ENCODE data around the gene DEF6.

Gene DEF6, protein sequence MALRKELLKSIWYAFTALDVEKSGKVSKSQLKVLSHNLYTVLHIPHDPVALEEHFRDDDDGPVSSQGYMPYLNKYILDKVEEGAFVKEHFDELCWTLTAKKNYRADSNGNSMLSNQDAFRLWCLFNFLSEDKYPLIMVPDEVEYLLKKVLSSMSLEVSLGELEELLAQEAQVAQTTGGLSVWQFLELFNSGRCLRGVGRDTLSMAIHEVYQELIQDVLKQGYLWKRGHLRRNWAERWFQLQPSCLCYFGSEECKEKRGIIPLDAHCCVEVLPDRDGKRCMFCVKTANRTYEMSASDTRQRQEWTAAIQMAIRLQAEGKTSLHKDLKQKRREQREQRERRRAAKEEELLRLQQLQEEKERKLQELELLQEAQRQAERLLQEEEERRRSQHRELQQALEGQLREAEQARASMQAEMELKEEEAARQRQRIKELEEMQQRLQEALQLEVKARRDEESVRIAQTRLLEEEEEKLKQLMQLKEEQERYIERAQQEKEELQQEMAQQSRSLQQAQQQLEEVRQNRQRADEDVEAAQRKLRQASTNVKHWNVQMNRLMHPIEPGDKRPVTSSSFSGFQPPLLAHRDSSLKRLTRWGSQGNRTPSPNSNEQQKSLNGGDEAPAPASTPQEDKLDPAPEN

GRCh38 chr6:35297601-35298481 is at the start of gene DEF6:
DEF6 (plus strand) TSS chr6:35297818; CDS start chr6:35297857, 39 bp downstream.
- DNase-seq, result peak; percentile 92

DNA sequence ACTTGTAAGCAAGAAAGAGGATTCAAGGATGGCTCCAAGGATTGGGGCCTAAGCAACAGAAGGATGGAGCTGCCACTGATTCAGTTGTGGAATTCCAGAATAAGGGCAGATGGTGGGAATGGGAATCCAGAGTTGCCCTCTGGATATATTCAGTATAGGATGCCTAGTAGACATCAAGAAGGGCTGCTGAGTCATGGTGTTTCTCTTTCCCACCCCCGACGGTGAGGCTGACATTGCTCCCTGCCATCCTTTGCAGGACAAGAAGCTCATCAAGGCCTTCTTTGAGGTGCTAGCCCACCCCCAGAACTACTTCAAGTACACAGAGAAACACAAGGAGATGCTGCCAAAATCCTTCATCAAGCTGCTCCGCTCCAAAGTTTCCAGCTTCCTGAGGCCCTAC is 49.3 kb upstream of the DEF6 start:
- no peak for DNase-seq

DNA sequence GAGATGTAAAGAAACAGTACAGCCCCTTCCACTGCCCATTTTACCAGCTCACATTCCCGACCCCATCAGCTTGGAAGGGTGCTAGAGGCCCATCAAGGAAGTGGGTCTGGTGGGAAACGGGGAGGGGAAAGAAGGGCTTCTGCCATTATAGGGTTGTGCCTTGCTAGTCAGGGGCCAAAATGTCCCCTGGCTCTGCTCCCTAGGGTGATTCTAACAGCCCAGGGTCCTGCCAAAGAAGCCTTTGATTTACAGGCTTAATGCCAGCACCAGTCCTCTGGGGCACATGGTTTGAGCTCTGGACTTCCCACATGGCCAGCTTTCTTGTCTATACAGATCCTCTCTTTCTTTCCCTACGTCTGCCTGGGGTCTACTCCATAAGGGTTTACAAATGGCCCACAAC is 48.7 kb upstream of the DEF6 start:
- no peak for DNase-seq

GRCh38 chr6:35251949-35252348 is 45.7 kb upstream of the DEF6 start:
- no peak for DNase-seq

DNA sequence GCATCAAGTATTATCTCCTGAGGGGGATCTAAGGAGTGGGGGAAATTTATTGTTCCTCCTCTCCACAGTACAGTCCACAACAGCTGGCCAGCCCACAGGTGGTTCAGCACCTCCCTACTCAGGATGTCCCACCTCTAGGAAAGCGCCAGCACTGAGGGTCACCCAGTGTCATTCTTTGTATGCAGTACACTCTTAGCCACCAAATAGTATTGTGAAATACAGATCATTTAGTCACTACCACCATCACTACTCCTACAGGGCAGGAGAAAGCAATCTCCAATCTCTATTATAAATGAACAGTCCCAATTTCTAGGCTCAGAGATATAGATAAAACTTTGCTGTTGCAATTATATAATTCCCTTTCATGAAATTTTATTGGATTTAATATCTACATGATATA is 44.4 kb upstream of the DEF6 start:
- DNase-seq, result no peak

DNA sequence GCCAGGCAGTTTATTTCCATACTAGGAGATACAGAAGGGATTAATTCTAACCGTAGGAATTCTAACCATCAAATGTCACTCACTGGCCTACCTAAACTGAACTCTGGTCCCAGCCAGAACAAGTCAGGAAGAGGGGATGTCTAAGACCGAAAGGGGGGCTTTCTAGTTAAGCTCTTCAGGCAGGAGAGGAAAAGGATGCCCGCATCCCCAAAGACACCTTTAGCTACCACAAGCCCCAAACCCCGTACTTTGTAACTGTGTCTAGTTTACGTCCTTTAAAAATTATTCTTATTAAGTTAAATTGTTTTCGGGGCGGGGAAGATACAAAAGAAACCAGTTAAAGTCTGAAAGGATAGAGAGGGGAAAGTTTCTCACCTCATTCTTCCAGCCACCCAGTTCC is 39.3 kb upstream of the DEF6 start:
- no peak for DNase-seq

- no peak for DNase-seq
Measured at GRCh38 chr6:35258858-35259193, 38.8 kb upstream of the DEF6 start.

DNA sequence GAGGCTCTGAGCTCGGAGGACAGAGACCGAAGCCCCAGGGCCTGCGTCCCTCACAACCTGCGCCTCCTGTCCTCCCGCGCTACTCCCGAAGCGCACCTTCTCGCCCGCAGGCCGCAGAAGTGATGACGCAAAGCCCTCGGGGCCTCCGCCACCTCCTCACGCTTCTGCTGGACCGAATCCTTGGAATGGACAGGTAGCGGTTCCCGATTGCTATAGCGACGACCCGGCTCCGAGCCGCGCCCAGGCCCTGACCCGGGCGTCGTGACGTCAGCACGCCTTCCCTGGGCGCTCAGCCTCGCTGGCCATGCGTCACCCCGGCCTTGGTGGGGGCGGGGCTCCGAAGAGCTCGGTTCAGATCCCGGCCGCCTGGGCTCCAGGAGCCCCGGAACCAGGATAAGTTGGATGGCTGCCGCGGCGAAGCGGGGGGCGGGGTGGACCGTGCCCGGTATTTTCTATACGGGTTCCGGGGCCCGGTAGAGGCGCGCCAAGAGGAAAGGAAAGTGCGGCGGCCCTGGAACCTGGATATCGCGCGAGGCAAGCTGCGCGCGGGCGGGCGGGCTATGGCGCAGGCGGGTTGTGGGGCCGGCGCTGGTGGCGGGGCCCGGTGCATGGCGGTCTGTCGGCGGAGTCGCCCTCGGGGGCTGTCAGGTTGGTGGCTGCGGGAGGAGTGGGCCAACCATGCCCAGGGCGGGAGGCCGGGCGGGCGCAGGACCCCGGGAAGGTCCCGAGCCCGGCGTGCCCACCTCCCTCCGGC is 38.2 kb upstream of the DEF6 start, which contains the start of gene ZNF76:
ZNF76 (plus strand) TSS at position 542 of the 754 bp plus-strand sequence. CDS start 21,417 bp downstream, outside the sequence.
- peak; percentile 95 for DNase-seq

GRCh38 chr6:35259948-35260590 is 37.5 kb upstream of the DEF6 start:
- DNase-seq, result peak; percentile 95

DNA sequence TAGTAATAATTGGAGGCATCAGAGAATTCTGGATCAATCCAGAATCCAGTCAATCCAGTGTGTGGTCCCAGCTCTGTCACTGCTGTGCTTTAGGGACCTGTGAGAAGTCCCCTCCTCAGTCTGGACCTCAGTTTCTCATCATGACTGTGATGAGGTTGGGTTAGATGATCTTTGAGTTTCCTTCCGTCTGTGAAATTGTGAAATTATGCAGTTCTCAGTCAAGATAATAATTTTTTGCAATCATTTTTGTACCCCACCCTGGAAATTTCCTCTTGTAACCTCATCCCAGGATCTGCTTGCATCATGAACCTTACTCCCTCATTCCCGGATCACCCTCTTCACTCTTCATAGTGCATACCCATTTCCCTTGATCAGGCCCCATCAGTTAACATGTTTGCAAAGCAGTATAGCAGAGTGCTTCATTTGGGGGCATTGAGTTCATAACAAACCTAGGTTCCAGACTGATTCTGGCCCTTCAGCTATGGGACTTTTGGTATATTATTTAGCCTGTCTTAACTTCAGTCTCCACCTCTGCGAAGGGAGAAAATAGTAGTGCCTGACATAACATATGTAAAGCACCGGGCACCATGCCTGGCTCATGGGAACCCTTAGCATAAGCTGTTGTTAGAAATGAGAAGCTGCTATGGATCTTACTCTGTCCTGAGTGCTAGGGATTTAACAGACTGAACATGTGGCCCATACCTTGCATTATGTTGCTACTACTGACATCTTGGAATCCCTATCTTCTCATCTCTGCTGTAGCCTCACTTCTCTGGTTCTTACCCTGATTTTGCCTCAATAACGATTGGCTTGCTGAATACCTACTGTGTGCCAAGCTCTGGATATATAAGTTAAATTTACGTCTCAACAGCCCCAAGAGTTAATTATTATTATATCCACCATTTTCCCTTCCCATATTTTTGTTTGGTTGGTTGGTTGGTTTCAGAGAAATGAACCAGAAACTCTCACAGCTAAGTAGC is 36.7 kb upstream of the DEF6 start:
- DNase-seq, result no peak

DNA sequence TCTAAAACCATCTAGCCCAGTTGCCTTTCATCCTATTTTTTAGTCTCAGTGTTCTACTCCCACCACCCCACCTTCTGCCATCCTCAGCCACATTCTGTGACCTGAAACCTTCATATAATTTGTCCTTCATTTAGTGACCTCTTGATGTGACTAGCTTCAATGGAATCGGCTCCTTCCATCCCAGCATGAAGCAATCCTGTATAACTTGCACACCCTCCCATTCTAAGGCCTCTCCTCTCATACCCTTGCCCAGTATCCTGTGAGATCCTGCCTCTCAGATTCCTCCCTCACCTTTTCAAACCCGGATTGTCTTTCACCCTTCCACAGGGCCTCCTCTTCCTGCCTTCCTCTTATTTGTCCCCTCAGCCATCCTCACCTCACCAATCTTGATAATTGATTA is 35.0 kb upstream of the DEF6 start:
- no peak for DNase-seq

GRCh38 chr6:35264550-35265274 is 32.9 kb upstream of the DEF6 start:
- no peak for DNase-seq

- DNase-seq, result no peak
Measured at GRCh38 chr6:35265523-35265922, 32.1 kb upstream of the DEF6 start.

GRCh38 chr6:35267446-35267845 is 30.2 kb upstream of the DEF6 start:
- DNase-seq, result no peak

DNA sequence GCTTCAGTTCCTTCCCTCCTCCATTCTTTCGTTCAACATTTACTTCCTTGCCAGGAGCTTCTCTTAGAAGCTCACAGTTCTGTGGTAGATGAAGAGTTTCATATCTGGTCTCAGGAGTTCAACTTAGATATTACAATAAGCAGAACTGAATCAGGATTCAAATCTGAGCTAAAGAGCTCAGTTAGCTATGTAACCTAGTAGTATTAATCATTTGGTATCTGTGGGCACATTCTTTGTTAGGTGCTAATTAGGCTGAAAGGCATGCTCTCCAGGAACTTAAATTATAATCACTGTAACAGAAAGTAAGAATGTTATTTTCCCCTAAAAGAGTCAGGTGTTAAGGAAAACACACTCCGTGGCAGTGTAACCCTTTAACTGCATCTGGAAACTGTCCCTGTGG is 29.7 kb upstream of the DEF6 start:
- no peak for DNase-seq

GRCh38 chr6:35272005-35272404 is 25.6 kb upstream of the DEF6 start:
- no peak for DNase-seq

- no peak for DNase-seq
Measured at GRCh38 chr6:35273822-35274559, 23.6 kb upstream of the DEF6 start.

DNA sequence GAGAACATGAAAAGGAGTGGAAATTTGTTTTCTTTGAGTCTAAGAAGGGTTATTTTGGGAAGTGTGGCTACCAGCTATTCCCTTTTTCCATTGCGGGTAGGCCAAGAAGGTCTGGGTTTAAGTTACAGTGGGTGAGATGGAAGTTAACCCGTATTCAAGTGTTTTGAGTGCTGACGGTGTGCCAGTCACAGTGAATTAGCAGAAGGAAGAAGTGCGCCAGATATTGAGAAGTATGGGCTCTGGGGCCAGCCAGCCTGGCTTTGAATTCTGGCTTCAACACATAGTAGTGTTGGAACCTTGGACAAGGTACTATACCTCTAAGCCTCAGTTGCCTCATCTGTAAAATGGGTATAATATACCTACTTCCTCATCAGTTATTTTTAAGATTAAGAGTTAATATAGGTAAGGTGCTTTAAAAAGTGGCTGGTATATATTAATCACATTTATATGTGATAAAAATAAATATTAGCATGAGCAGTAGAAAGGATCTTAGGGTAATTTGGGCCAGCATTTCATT is 21.8 kb upstream of the DEF6 start:
- no peak for DNase-seq

DNA sequence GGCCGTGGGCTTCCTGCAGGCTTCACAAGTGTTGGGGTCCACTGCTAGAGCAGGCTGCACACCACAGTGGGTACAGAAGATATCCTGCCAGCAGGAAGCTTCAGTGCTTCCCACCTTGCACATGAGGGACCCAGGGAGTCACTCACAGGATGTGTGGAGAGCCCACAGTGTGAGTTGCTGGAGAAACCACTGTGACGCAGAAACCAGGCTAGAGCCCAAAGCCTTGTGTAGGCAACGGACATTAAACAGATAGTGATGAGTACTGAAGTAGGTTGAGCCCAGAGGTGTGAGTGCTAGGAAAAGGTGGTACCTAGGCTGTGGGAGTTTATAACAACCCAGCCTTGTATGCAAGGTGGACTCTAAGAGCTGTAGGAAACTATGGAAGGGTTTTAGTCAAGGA is 18.9 kb upstream of the DEF6 start:
- no peak for DNase-seq

Measured in CD4-positive, alpha-beta T cell treated with Interleukin-17A for 1 hour (primary cell).